ENCODE measurements around the gene CTNND2. TPM values are rescaled to one million over a fixed set of nuclear protein-coding genes. Genes with fewer than 3 reads are reported as not detected.

Gene CTNND2
- polyA plus RNA-seq, 1 of the 3 experiments (the other 2 are of a cell fraction), result not detected

DNA sequence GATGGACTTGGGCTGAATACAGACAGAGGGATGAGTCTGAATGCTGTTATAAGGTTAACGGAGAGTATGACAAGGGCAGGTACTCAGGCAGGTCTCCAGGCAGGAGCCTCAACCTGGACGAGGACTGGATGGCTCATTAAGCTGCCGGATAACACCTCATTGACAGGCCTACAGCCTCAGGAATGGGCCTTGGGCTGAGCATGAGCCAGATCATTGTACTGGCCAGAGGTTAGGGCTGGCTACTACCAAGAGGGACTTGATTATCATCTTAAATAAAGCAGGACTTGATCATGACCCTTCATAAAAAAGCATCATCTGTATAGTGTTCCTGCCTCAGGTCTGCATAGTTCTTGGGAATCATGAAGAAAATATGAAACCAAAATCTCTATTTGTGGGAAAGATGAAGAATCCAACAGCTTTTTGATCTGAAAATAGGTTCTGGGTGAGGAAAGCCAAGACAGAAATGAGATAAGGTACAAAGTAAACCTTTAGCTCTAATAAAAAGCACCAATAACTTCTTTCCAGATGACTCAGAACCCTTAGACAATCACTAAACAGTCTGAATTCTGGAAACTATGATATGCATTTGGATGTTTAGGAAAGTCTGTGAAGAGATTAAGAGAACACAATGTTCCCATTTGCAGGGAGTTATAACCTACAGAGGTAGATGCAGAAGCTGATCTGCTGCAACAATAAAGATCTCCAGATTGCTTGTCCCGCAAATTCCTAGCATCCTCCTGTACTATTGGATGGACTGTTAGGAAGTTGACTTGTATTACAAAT, 343.1 kb downstream of the CTNND2 start:
- ChIA-PET POLR2A (no interaction called here), CTCF (no interaction called here)
- H3K79me2 ChIP-seq (ENCODE audit: insufficient read depth), result no peaks in the 10 kb centered on the region
- no peak overlapping the region for H2AFZ ChIP-seq (ENCODE audit: low read depth)
- H3K4me1 ChIP-seq (ENCODE audit: control insufficient read depth in 1 of 2, insufficient read depth in 2 of 2, low read depth in 1 of 2, low read length in 1 of 2), result no peaks in the 10 kb centered on the region
- H3K9ac ChIP-seq, result no peak overlapping the region
- H3F3A ChIP-seq (replicated peaks; ENCODE audit: insufficient read depth), result no peaks in the 10 kb centered on the region
- no peaks in the 10 kb centered on the region; the same call in 1 of the 2 replicates for H3K27me3 ChIP-seq (ENCODE audit: insufficient read depth)
- H3K9me3 ChIP-seq, result no peaks in the 10 kb centered on the region
- no peaks in the 10 kb centered on the region for H3K9me2 ChIP-seq
- WGBS (ENCODE audit: low lambda C conversion rate), result 14% methylated on average over 4 of the region's 4 CpGs
- no peaks in the 10 kb centered on the region for H4K20me1 ChIP-seq (ENCODE audit: insufficient read depth)
- H3K4me3 ChIP-seq (ENCODE audit: low read depth in 2 of 2, low read length in 1 of 2), result no peak overlapping the region
- no peaks in the 10 kb centered on the region for H3K36me3 ChIP-seq (replicated peaks in 1 of 2; ENCODE audit: control insufficient read depth in 1 of 2, insufficient read depth in 2 of 2, low read length in 1 of 2)
- no peak for DNase-seq
- TF ChIP-seq NRF1 (IDR thresholded peaks at IDR 0.05; ENCODE audit: low read depth, low read length) (no peak), EZH2phosphoT487 (IDR thresholded peaks at IDR 0.05; ENCODE audit: borderline replicate concordance, low read depth) (no peak), RAD21 (IDR thresholded peaks at IDR 0.05; ENCODE audit: low read length) (no peak), FOSL2 (IDR thresholded peaks at IDR 0.05; ENCODE audit: borderline replicate concordance, low read depth) (no peak), EP300 (IDR thresholded peaks at IDR 0.05; ENCODE audit: borderline replicate concordance in 1 of 2, low read depth in 1 of 2, low read length in 1 of 2) (no peak), GATA2 (CRISPR knock-in tag; IDR thresholded peaks at IDR 0.05) (no peak), RFX5 (IDR thresholded peaks at IDR 0.05; ENCODE audit: low read length) (no peak), TAF1 (IDR thresholded peaks at IDR 0.05; ENCODE audit: borderline replicate concordance, low read depth, low read length) (no peak), ELF1 (IDR thresholded peaks at IDR 0.05) (no peak), NFIC (IDR thresholded peaks at IDR 0.05; ENCODE audit: borderline replicate concordance) (no peak)
- TF ChIP-seq, protein P1, sequence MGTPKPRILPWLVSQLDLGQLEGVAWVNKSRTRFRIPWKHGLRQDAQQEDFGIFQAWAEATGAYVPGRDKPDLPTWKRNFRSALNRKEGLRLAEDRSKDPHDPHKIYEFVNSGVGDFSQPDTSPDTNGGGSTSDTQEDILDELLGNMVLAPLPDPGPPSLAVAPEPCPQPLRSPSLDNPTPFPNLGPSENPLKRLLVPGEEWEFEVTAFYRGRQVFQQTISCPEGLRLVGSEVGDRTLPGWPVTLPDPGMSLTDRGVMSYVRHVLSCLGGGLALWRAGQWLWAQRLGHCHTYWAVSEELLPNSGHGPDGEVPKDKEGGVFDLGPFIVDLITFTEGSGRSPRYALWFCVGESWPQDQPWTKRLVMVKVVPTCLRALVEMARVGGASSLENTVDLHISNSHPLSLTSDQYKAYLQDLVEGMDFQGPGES (IDR thresholded peaks at IDR 0.05; ENCODE audit: low read depth, low read length), result no peak
- H3K27ac ChIP-seq (ENCODE audit: low read depth in 2 of 2, low read length in 1 of 2), result no peak overlapping the region
- H3K4me2 ChIP-seq, result no peak overlapping the region

DNA sequence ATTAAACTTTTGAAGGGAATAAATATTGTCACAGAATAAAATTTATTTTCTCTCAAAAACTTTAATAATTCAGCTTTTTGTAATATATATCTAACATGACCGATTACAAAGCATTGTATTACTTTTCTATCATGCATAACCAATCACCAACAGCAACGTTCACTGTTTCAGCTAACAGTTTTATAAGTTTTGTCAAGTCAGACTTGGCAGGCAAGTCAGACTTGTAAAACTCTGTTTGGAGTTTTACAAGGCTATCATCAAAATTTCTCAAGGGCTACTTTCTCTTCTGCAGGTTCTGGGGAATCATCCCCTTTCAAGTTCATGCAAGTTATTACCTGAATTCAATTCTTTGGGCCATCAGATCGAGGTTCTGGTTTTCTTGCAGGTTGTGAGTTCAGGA, 347.2 kb downstream of the CTNND2 start:
- H3K9ac ChIP-seq, result no peak overlapping the region
- no peaks in the 10 kb centered on the region for H4K20me1 ChIP-seq (ENCODE audit: insufficient read depth)
- H3K4me3 ChIP-seq (ENCODE audit: low read depth in 2 of 2, low read length in 1 of 2), result no peak overlapping the region
- no peak overlapping the region for H3K27ac ChIP-seq (ENCODE audit: low read depth in 2 of 2, low read length in 1 of 2)
- no peaks in the 10 kb centered on the region for H3K9me2 ChIP-seq
- H3K4me2 ChIP-seq, result no peak overlapping the region
- no peaks in the 10 kb centered on the region; the same call in 1 of the 2 replicates for H3K27me3 ChIP-seq (ENCODE audit: insufficient read depth)
- H3K36me3 ChIP-seq (replicated peaks in 1 of 2; ENCODE audit: control insufficient read depth in 1 of 2, insufficient read depth in 2 of 2, low read length in 1 of 2), result no peaks in the 10 kb centered on the region
- H2AFZ ChIP-seq (ENCODE audit: low read depth), result no peak overlapping the region
- no peak for DNase-seq
- H3K9me3 ChIP-seq, result no peaks in the 10 kb centered on the region
- TF ChIP-seq RFX5 (IDR thresholded peaks at IDR 0.05; ENCODE audit: low read length), result no peak
- no peak for TF ChIP-seq GABPA (IDR thresholded peaks at IDR 0.05; ENCODE audit: low read depth)
- no peak for TF ChIP-seq TAF1 (IDR thresholded peaks at IDR 0.05; ENCODE audit: borderline replicate concordance, low read depth, low read length)
- TF ChIP-seq, protein P1 (IDR thresholded peaks at IDR 0.05; ENCODE audit: low read depth, low read length), result no peak
- TF ChIP-seq FOXJ3 (CRISPR knock-in tag; IDR thresholded peaks at IDR 0.05), result no peak
- no peak for TF ChIP-seq NRF1 (IDR thresholded peaks at IDR 0.05; ENCODE audit: low read depth, low read length)
- TF ChIP-seq TEAD4 (IDR thresholded peaks at IDR 0.05; ENCODE audit: borderline replicate concordance, insufficient read depth), result no peak
- no peak for TF ChIP-seq MEF2A (IDR thresholded peaks at IDR 0.05; ENCODE audit: borderline replicate concordance, low read depth)
- TF ChIP-seq EZH2phosphoT487 (IDR thresholded peaks at IDR 0.05; ENCODE audit: borderline replicate concordance, low read depth), result no peak
- TF ChIP-seq ELF1 (IDR thresholded peaks at IDR 0.05), result no peak
- no peak for TF ChIP-seq MXI1 (IDR thresholded peaks at IDR 0.05; ENCODE audit: low read depth, low read length)
- TF ChIP-seq CHD2 (IDR thresholded peaks at IDR 0.05; ENCODE audit: low read length, partially characterized antibody), result no peak
- TF ChIP-seq, protein P2, sequence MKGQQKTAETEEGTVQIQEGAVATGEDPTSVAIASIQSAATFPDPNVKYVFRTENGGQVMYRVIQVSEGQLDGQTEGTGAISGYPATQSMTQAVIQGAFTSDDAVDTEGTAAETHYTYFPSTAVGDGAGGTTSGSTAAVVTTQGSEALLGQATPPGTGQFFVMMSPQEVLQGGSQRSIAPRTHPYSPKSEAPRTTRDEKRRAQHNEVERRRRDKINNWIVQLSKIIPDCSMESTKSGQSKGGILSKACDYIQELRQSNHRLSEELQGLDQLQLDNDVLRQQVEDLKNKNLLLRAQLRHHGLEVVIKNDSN (IDR thresholded peaks at IDR 0.05; ENCODE audit: borderline replicate concordance, low read depth), result no peak
- TF ChIP-seq GATA2 (CRISPR knock-in tag; IDR thresholded peaks at IDR 0.05), result no peak
- no peak for TF ChIP-seq EP300 (IDR thresholded peaks at IDR 0.05; ENCODE audit: borderline replicate concordance in 1 of 2, low read depth in 1 of 2, low read length in 1 of 2)
- TF ChIP-seq FOXM1 (IDR thresholded peaks at IDR 0.05; ENCODE audit: low read depth), result no peak
- no peak for TF ChIP-seq TCF12 (IDR thresholded peaks at IDR 0.05)
- no peak for TF ChIP-seq USF2 (IDR thresholded peaks at IDR 0.05; ENCODE audit: borderline replicate concordance, low read depth, low read length)
- no peak for TF ChIP-seq PBX3 (IDR thresholded peaks at IDR 0.05)
- WGBS (ENCODE audit: low lambda C conversion rate), result 5% methylated on average over 3 of the region's 3 CpGs
- ChIA-PET POLR2A (no interaction called here), CTCF (no interaction called here)
- no peaks in the 10 kb centered on the region for H3K79me2 ChIP-seq (ENCODE audit: insufficient read depth)
- H3F3A ChIP-seq (replicated peaks; ENCODE audit: insufficient read depth), result no peaks in the 10 kb centered on the region
- H3K4me1 ChIP-seq (ENCODE audit: control insufficient read depth in 1 of 2, insufficient read depth in 2 of 2, low read depth in 1 of 2, low read length in 1 of 2), result no peaks in the 10 kb centered on the region

Measured in SK-N-SH (cell line).